Gastrocnemius medialis (tissue), 4 donors: Measurements from ENCODE around the gene SUGP2. TPM values are rescaled to one million over a fixed set of nuclear protein-coding genes. Genes with fewer than 3 reads are reported as not detected.

Source experiments
- ATAC-seq, 2 donors: fragments of 150-250 bp; one replicate each; pipeline ENCODE4 v1.9.1; 2016
- DNase-seq, 2 donors: peaks; one replicate each; pipeline ENCODE4 v3.0.0-alpha.2; 2019
- H3K27ac ChIP-seq, 4 donors: fragments of 200-600 bp; sonication (generic); 1 replicate in 1 of 4; 2 replicates in 3 of 4; pipeline ENCODE4 v1.5.1; 2016 to 2018; ENCODE audit warnings: mild to moderate bottlenecking in 2 of 4, moderate library complexity in 1 of 4
- H3K27me3 ChIP-seq, 3 donors: fragments of 200-600 bp; sonication (generic) in 2 of 3; 1 replicate in 1 of 3; 2 replicates in 2 of 3; pipeline versions ENCODE4 v1.5.1 to v1.6.0; 2016 to 2019; ENCODE audit warnings: mild to moderate bottlenecking in 1 of 3, moderate library complexity in 1 of 3
- H3K36me3 ChIP-seq, 2 donors: fragments of 200-600 bp; sonication (generic) in 1 of 2; one replicate each; pipeline ENCODE4 v1.5.1; 2017 to 2018
- H3K4me1 ChIP-seq, 2 donors: fragments of 200-600 bp; sonication (generic) in 1 of 2; one replicate each; pipeline ENCODE4 v1.5.1; 2016 to 2017; ENCODE audit warnings: mild to moderate bottlenecking in 2 of 2
- H3K4me3 ChIP-seq, 4 donors: fragments of 200-600 bp; sonication (generic) in 3 of 4; 1 replicate in 1 of 4; 2 replicates in 3 of 4; pipeline ENCODE4 v1.5.1; 2016 to 2019; ENCODE audit warnings: mild to moderate bottlenecking in 2 of 4
- H3K9me3 ChIP-seq, 3 donors: fragments of 200-600 bp; sonication (generic) in 2 of 3; 1 replicate in 1 of 3; 2 replicates in 2 of 3; pipeline ENCODE4 v1.5.1; 2016 to 2019
- POLR2A ChIP-seq, 2 donors: fragments of 450-650 bp; IDR thresholded peaks; one replicate each; pipeline ENCODE4 v1.6.1; 2017; ENCODE audit warnings: antibody characterized with exemption in 2 of 2, mild to moderate bottlenecking in 2 of 2, moderate library complexity in 2 of 2
- in situ Hi-C, 4 donors: fragments of 200-750 bp; cut with MboI; loops; one replicate each; pipeline versions ENCODE4 v1.15.0 to v1.8.0; 2017; ENCODE audit warnings: low sequenced_read_pairs in 4 of 4
- intact Hi-C: fragments of 100-400 bp; cut with DNase I; formaldehyde crosslinking; loops from one replicate; pipeline ENCODE4 v1.15.1; 2023; ENCODE audit warnings: low total_unique reads
- total RNA-seq, 4 donors: library from RNA; depleted of rRNA; stranded (reverse); fragments of >200 nt; gene quantifications; one replicate each; pipeline versions ENCODE4 v1.1.0 to v1.2.3, GENCODE V29; 2016
- TF ChIP-seq, protein P1 (sequence below), 5 experiments: fragments of 450-650 bp in 3 of 5; fragments of 200-600 bp in 2 of 5; sonication (generic) in 2 of 5; IDR thresholded peaks in 4 of 5; conservative IDR thresholded peaks in 1 of 5; 1 replicate in 4 of 5; 2 replicates in 1 of 5; pipeline ENCODE4 v1.5.1; 2016 to 2019; ENCODE audit warnings: antibody characterized with exemption in 5 of 5, mild to moderate bottlenecking in 3 of 5, moderate library complexity in 3 of 5

Gene SUGP2
- total RNA-seq, 4 donors from 2014 or later, result 24.6 to 38.2 (median 32.8) TPM

DNA sequence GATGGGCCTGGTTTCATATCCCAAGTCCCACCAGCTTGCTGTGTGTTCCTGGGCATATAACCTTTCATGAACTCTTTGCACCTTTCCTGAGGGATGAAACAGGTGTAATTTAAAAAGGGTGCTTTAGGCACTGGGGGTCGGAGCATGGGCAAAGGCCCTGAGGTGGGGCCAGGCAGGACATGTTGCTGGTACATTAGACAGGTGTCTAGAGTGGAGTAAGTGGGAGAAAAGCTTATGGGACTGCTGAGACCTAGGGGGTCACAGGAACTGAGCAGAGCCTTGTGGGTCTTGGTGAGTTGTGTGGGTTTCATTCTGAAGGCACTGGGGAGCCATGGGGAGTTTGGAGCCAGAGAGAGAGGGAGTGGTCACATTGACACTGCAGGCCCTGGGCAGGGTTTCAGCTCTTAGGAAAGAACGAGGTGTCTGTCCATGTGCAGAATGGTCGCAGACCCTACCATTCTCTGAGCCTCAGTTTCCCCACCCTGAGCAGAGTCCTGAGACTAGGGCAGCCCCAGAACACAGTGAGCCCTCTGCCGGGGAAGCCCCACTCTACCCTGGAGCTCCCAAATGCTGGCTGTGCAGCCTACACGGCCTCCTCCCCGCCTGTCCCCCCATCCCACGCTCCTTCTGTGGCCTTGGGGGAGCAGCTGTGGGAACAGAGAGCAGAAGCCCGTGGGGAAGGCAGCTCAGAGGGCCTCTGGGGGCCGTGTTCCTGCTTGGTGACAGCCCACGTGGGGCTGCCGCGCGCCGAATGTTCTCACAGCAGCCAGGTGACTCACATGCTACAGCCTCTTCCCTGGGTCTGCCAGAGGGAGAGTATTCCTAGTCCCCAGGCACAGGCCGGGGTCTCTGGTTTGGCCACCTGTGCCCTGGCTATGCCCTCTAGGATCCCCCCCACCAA, 85.0 kb downstream of the SUGP2 start:
- Histone ChIP-seq H3K27me3 (no peaks in the 10 kb centered on the region), H3K9me3 (no peaks in the 10 kb centered on the region), H3K4me1 (peaks cover 0 to 3% of the 10 kb centered on the region in 2 donors), H3K36me3 (no peaks in the 10 kb centered on the region), H3K27ac (no peak overlapping the region), H3K4me3 (no peak overlapping the region)
- ATAC-seq, result no peak
- no peak for DNase-seq
- no peak for TF ChIP-seq POLR2A (IDR thresholded peaks at IDR 0.05)
- TF ChIP-seq, protein P1, sequence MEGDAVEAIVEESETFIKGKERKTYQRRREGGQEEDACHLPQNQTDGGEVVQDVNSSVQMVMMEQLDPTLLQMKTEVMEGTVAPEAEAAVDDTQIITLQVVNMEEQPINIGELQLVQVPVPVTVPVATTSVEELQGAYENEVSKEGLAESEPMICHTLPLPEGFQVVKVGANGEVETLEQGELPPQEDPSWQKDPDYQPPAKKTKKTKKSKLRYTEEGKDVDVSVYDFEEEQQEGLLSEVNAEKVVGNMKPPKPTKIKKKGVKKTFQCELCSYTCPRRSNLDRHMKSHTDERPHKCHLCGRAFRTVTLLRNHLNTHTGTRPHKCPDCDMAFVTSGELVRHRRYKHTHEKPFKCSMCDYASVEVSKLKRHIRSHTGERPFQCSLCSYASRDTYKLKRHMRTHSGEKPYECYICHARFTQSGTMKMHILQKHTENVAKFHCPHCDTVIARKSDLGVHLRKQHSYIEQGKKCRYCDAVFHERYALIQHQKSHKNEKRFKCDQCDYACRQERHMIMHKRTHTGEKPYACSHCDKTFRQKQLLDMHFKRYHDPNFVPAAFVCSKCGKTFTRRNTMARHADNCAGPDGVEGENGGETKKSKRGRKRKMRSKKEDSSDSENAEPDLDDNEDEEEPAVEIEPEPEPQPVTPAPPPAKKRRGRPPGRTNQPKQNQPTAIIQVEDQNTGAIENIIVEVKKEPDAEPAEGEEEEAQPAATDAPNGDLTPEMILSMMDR (IDR thresholded peaks at IDR 0.05 in 4 of 5, conservative IDR thresholded peaks at IDR 0.05 in 1 of 5), result no peak
- intact Hi-C loops (no loop called here), in situ Hi-C loops (no loop called here)

DNA sequence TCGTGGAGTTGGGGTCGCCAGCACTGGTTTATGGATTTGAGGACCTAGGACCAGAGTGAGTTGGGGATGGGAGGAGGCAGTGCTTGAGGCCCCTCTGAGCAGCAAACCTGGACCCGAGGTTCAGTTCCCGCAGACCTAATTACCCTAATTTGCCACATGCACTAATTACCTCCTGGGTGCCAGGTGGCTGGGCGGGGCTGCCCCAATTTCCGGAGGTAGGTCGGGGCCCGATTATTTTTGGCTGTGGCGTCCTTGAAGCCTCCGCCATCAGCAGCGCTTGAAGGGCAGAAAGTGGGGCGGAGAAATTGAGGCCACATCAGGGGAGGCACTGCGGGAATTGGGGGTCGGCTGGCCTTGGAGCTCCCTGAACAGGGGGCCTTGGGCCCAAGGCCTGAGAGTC, 86.4 kb downstream of the SUGP2 start:
- Histone ChIP-seq H3K36me3 (no peaks in the 10 kb centered on the region), H3K4me1 (peaks cover 0 to 1% of the 10 kb centered on the region in 2 donors), H3K9me3 (no peaks in the 10 kb centered on the region), H3K27ac (no peak overlapping the region), H3K27me3 (no peaks in the 10 kb centered on the region), H3K4me3 (no peak overlapping the region)
- in situ Hi-C loops (no loop called here), intact Hi-C loops (no loop called here)
- no peak for ATAC-seq
- TF ChIP-seq, protein P1 (IDR thresholded peaks at IDR 0.05 in 4 of 5, conservative IDR thresholded peaks at IDR 0.05 in 1 of 5), result no peak
- TF ChIP-seq POLR2A (IDR thresholded peaks at IDR 0.05), result no peak
- DNase-seq, result no peak

DNA sequence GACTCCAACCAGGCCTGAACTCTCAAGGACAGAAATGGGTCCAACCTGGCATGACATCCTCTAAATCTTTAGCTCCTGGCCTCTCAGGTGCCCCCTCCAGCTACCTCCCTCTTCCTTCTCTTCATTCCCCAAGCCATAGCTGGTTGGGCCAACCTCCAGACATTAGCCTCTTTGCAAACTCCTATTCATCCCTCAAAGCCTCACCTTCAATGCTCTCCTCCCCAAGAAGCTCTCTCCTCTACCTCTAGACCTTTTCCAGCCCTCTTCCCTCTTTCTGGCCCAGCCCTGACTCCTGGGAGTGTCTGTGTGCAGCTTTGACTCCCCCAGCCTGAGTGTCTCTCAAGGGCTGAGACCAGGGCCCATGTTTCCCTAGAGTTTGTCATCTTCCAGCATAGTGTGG, 87.0 kb downstream of the SUGP2 start:
- DNase-seq (no peak), ATAC-seq (no peak)
- peaks cover 4 to 7% of the 10 kb centered on the region in 2 donors for H3K4me1 ChIP-seq
- no peak for TF ChIP-seq POLR2A (IDR thresholded peaks at IDR 0.05)
- intact Hi-C loops, result no loop called here
- no peaks in the 10 kb centered on the region for H3K36me3 ChIP-seq
- no peak overlapping the region for H3K4me3 ChIP-seq
- no peaks in the 10 kb centered on the region for H3K9me3 ChIP-seq
- no peak overlapping the region for H3K27ac ChIP-seq
- in situ Hi-C loops, result no loop called here
- no peaks in the 10 kb centered on the region for H3K27me3 ChIP-seq

DNA sequence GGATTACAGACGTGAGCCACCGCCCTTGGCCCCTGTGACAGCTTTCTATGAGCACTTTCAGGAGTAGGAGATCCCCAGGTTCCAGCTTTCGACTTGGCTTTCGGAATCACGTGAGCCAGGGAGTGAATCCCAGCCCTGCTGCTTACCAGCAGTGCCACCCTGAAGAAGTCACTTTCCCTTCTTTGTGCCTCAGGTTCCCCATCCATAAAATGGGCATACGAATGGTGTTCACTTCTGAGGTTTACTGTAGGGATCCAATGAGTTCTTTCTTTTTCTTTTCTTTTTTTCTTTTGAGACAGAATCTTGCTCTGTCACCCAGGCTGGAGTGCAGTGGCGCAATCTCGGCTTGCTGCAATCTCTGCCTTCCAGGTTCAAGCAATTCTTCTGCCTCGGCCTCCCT, 88.0 kb downstream of the SUGP2 start:
- no peaks in the 10 kb centered on the region for H3K9me3 ChIP-seq
- in situ Hi-C loops (no loop called here), intact Hi-C loops (no loop called here)
- TF ChIP-seq POLR2A (IDR thresholded peaks at IDR 0.05), result no peak
- TF ChIP-seq, protein P1 (IDR thresholded peaks at IDR 0.05 in 4 of 5, conservative IDR thresholded peaks at IDR 0.05 in 1 of 5), result no peak
- no peaks in the 10 kb centered on the region for H3K27me3 ChIP-seq
- no peaks in the 10 kb centered on the region for H3K36me3 ChIP-seq
- H3K27ac ChIP-seq, result no peak overlapping the region
- peaks cover 4 to 8% of the 10 kb centered on the region in 2 donors for H3K4me1 ChIP-seq
- H3K4me3 ChIP-seq, result no peak overlapping the region
- no peak for ATAC-seq
- DNase-seq, result no peak

DNA sequence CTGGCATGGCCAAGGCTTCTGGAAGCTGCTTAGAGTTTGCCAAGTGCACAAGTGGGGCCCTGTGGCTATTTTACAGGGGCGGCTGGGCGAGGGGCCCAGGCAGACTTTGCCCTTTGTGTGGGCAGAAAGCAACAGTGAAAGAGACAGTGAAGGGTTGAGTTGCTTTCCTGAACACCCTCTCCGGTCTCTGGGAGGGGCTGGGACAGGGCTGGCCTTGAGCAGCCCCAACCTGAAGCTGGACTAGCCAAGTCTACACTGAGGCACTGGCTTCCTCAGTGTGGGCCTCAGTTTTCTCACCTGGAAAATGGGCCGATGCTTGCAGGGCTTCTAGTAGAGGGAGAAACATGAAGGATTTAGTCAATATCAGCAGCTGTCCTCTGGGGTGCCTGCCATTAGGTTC, 89.9 kb downstream of the SUGP2 start:
- intact Hi-C loops, result loop anchor here (5.0 kb wide), 1 partner anchor 351 kb away; no protein-coding TSS in a partner anchor
- ATAC-seq (no peak), DNase-seq (no peak)
- Histone ChIP-seq H3K4me3 (no peak overlapping the region), H3K27ac (no peak overlapping the region), H3K9me3 (no peaks in the 10 kb centered on the region), H3K4me1 (peaks cover 12 to 18% of the 10 kb centered on the region in 2 donors), H3K36me3 (peaks cover 0 to 2% of the 10 kb centered on the region in 2 donors), H3K27me3 (no peaks in the 10 kb centered on the region)
- no peak for TF ChIP-seq POLR2A (IDR thresholded peaks at IDR 0.05)
- TF ChIP-seq, protein P1 (IDR thresholded peaks at IDR 0.05 in 4 of 5, conservative IDR thresholded peaks at IDR 0.05 in 1 of 5), result no peak
- in situ Hi-C loops, result no loop called here
